H4 (cell line): ENCODE data around the gene SYAP1. TPM values are rescaled to one million over a fixed set of nuclear protein-coding genes. Genes with fewer than 3 reads are reported as not detected.
"Not testable (repeated sequence)": the region's sequence is repeated elsewhere in the genome, so short reads cannot be mapped to it uniquely, and the experiment has no call there.

Source experiments
- DNase-seq: peaks from one replicate; pipeline ENCODE4 v3.0.0-alpha.2; 2015; ENCODE audit warnings: low spot score
- total RNA-seq: library from RNA; depleted of rRNA; stranded (reverse); fragments of >200 nt; shearing (Covaris generic); gene quantifications from 2 replicates; pipeline ENCODE4 v1.2.3, GENCODE V29; 2014; rRNA removed

The SYAP1 gene, protein sequence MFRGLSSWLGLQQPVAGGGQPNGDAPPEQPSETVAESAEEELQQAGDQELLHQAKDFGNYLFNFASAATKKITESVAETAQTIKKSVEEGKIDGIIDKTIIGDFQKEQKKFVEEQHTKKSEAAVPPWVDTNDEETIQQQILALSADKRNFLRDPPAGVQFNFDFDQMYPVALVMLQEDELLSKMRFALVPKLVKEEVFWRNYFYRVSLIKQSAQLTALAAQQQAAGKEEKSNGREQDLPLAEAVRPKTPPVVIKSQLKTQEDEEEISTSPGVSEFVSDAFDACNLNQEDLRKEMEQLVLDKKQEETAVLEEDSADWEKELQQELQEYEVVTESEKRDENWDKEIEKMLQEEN
- total RNA-seq, result 17.0 and 21.3 TPM in 2 replicates

DNA sequence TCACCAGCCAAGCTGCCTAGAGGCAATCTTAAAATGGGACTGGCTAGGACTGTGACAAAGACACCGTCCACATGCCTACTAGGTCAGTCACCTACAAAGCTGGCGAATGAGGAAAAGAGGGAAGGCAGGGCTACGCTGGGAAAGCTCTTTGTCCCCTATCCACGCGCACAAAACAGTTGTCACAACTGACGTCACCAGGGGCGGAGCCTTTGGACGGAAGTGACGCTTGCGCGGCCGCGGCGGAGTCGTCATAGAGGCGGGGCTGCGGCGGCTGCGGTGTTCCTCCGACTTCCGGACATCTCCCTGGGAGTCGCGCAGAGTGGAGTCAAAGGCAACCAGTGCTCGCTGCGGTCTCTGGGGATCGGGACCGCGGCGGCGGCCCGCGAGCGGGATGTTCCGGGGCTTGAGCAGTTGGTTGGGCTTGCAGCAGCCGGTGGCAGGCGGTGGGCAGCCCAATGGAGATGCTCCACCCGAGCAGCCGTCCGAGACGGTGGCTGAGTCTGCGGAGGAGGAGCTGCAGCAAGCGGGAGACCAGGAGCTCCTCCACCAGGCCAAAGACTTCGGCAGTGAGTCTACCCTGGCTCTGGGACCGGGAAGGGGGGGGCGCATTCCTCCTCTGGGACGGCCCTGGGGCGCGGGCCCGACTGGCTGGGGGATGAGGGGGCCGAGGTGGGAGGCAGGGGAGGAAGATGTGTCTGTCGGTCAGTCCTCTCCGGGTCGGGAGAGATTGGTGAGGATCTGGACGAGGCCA lies at the start of gene SYAP1:
SYAP1 (plus strand) TSS at position 279 of the 751 bp plus-strand sequence; CDS start at position 392, 113 bp downstream.
- DNase-seq, result peak; percentile 95

DNA sequence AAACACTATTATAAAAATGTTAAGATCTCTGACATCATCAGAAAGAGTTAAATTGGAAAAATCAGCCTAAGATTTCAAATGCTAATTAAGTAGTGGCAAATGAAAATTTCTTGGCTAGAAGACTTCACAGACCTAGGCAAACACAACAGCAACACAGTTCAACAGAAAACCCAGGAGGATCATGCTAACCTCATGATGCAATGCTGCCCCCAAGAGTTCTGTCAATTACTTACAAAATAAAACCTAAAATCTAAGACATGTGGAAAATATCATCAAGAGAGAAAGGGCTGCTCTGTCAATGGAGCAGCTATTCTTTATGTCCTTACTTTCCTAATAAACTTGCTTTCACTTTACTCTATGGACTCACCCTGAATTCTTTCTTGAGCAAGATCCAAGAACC lies 48.4 kb upstream of the SYAP1 start:
- peak; percentile 28 for DNase-seq

DNA sequence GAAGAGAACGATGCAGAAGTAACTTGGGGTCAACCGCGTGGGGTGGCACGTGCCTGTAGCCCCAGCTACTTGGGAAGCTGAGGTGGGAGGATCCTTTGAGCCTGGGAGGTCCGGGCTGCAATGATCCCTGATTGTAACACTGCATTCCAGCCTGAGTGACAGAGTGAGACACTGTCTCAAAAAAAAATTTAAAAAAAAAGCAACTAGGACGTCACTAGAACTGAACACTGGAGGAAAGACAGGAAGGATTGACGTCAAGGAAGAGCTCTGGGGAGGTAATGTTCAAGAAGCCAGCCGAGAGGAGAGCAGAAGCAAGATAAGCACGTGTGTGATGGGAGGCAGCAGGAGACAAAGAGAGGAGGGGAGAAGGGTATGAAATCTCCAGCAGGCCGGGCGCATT lies 40.7 kb upstream of the SYAP1 start:
- no peak for DNase-seq

DNA sequence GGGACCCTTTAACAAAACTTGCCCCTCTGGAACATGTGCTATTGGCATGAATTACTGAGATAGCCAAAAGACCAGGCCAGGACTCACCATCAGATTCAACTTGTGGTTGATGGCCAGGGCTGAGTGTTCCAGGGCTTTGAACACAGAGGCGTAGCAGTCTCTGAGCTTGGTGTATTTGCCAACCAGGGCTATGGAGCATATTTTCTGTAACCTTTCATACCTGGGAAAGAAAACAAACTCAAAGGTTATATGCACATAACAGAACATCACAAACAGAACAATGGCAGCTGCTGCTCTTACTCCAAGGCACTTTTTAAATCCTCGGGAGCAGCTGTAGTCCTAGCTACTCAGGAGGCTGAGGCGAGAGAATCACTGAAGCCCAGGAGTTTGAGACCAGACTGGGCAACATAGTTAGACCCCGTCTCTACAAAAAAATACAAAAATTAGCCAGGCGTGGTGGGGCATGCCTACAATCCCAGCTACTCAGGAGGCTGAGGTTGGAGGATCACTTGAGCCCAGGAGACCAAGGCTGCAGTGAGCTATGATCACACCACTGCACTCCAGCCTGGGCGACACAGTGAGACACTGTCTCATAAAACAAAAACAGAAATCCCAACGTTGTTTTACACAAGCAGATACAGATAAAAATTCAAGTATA lies 36.3 kb upstream of the SYAP1 start:
- no peak for DNase-seq

DNA sequence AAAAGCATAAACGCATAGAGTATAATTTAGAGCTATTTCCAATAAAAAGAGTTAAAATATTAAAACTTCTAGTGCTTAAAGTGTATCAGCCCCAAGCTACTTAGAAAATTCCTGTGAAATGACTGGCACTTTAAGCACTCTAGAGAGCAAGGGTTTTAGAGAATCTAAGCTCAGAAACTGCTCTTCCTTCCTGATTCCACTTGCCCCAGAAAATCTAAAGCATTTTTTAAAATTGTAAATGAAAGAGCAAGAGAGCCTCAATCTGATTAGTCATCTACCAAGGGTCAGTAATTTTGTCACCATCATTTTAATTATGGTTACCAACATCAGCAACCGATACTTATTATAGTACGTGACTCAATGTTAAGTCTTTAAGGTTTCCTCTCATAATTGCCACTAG lies 31.9 kb upstream of the SYAP1 start:
- DNase-seq, result no peak

DNA sequence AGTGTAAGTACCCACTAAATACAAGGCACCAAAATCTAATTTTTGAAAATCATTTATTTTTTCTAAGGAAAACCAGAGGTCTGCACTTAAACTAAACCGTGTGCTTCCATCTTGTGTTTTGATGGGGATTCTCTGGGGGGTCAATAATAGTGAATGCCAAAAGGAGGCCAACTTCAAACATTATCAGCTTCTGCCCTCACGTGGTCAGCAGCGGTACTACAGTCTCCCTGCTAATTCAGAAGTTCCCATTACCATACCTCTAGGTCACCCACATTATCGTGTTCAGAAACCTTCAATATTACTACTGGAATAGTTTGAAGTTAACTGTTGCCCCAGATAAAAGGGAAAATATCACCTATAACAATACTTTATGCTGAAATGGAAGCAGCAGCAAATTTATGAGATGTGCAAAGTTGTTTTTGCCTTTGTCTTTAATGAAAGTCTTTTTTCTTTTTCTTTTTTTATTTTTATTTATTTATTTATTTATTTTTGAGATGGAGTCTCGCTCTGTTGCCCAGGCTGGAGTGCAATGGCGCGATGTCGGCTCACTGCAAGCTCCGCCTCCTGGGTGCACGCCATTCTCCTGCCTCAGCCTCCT lies 24.2 kb upstream of the SYAP1 start:
- DNase-seq, result peak; percentile 27

DNA sequence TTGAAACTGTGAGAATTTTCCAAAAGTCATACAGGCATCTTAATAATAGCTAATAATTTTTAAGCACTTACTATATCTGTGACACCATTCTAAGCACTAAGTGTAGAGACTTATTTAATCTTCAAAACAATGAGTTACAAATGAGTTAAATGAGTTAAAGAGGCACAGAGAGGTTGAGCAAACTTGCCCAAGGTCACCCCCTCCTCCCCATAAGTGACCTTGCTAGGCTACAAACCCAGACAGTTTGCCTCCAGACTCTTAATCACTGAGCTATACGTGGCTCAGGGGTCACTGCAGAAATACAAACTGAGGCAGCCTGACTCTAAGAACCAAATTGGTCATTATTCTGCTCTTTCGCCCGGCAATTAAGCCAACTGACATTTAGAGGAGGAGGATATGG lies 22.5 kb upstream of the SYAP1 start:
- DNase-seq, result no peak

DNA sequence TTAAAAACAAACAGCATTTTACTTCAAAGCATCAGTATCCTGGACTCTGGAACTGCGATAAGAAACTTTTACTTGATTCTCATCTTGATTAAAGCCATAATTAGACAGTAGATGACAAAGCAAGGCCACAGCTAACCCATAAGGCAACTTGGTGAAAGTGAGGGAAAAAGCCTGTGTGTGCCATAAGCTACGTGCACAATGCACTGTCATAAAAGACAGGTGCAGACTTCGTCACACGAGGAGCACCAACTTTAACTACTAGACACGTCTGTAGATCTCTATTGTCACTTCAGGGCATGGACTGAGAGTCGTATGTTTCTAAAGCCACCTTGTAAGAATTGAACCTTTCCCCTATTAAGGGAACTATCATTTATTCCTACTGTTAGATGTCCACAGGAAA lies 20.0 kb upstream of the SYAP1 start:
- no peak for DNase-seq

DNA sequence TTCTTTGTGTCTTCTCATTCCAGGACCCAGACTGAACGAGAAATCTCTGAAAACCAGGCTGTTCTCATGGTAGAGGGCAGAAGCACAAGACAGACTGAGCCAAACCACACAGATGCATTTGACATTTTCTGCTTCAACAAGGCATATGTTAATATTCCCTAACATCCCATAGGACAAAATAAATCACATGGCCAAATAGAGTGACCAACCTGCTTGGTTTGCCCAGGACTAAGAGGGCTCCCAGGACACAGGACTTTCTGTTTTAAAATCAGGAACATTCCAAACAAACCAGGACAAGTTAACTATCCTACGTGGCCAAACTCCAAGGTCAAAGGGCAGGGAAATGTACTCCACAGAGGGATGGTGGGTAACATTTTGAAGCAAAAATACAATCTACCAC lies 18.7 kb upstream of the SYAP1 start:
- DNase-seq, result no peak

DNA sequence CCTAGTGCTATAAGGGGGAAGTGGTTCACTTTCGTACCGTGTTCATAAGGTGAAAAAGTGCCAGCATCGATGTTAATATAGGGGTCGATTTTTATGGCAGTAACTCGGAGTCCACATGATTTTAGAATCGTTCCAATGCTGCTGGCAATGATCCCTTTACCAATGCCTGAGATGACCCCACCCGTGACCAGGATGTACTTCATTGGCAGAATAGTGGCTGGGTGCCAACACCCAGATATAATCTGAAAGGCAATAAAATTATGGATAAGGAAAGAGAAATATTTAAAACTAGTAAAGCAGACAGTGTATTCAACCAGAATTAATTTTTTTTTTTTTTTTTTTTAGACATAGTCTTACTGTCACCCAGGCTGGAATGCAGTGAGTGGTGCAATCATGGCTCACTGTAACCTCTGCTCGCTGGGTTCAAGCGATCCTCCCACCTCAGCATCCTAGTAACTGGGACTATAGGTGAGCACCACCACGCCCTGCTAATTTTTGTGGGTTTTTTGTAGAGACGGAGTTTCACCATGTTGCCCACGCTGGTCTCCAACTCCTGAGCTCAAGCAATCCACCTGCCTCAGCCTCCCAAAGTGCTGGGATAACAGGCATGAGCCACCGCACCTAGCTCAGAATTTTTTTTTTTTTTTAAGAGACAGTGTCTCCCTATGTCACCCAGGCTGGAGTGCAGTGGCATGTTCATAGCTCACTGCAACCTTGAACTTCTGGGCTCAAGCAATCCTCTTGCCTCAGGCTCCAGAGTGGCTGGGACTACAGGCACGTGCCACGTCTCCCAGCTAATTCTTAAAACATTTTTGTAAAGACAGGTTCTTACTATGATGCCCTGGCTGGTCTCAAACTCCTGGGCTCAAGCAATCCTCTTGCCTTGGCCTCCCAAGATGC lies 16.5 kb upstream of the SYAP1 start:
- no peak for DNase-seq

DNA sequence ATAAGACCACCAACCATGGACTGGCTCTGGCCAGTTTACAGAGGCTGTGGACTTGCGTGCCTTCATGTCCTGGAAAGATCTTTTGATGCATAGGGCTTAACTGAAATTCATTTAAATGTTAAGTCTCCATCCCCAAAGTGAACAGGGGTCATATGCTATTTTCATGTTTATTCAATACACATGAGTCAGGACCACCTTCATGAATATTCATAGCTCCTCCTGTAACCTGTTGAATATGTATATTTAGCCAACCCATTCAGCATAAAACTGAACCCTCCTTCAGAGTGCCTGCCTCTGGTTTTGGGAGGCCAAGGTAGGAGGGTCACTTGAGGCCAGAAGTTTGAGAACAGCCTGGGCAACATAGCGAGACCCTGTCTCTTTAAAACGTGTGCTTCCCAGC lies 14.0 kb upstream of the SYAP1 start:
- DNase-seq, result no peak

DNA sequence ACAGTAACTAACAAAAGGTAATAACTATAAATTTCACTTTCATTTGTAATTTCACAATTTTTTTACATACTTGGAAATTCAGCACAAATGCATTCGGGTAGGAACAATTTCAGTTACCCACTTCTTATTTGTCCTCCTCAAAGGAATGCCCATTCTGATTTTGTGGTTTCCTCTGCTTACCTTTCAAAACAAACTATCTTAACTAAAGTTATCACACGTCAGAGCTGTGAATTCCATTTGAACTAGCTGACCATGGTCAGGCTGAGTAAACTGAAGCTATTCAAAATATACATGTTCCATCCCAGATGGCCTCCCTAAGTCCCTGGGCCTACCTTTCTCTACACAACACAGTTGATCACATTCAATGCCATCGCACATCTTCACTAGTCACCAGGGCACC lies 11.4 kb upstream of the SYAP1 start:
- no peak for DNase-seq

DNA sequence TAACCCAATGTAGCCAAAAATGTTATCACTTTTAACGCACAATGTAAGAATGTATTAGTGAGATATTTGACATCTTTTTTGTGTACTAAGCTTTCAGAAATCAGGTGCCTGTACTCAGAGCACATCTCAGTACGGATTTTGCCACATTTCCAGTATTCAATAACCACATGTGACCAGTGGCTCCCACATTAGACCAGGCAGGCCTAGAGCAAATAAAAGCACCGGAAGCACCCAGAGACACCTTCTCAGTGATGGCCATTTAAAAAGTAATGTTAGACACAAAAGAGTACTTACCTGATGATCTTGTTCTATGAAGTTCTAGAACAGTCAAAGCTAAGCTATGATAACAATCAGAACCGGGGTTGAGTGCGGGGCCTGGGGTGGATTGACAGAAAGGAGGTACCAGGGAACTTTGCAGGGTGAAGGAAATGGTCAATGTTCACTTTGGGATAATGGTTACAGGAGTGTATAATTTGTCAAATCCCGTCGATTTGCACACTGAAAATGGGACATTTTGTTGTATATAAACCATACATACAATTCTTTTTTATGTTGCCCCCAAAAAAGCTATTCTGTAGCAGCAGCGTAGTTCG lies 8.1 kb upstream of the SYAP1 start:
- no peak for DNase-seq

DNA sequence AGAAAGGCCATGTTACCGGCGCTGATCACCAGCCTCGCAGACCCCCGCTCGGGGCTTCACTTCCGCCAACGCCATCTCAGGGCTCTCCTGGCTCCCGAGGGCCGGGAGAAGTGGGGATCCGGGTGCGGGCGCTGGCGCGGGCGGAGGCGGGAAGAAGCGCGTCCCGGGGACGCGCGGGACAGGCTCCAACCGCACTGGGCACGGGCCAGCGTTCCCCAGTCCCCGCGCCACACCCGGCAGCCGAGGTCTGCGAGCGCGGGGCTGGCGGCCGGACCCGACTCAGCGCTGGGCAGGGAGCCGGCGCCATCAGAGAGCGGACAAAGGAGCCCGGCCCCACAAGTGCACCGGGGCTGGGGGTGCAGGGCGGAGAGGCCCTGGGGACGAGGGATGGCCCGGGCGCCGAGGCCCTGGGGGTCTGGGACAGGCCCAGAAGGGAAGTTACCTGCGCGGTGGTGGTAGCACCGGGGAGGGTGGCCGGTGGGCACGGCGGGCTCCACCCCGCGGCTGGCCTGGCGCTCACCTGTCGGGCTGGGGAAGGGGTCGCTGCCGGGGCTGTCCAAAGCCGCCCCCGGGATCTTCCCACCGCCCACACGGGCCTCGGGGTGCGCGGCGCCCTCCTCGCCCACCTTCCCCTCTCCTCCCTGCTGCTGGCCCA lies 7.4 kb upstream of the SYAP1 start:
- DNase-seq, result no peak

DNA sequence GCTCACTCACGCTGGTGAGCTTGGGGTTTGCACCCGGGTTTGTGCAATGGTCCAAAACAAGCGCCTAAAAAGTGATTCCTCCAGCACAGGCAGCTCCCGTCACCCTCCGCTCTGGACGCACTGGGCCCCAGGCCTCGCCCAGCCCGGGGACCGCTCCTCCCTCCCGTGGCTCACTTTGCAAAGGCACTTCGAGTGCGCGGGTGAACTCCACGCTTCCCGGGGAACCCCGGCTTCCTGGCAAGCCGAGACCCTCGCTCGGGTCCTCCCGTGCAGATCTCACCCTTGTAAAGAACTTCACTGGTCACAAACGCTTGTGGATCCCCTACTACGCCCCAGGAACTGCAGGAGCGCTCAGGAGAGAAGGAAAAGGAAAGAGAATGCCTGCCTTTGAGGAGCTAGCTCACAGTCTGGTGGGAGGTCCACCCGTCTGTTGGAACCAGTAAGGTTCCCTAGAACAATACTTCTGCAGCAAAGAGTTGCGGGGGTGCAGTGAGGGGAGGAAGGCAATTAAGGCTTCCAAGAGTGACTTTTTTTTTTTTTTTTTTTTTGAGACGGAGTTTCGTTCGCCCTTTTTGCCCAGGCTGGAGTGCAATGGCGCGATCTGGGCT lies 6.8 kb upstream of the SYAP1 start, which contains the start of gene CTPS2:
CTPS2 (minus strand) TSS at position 122 of the 608 bp plus-strand sequence. CDS start 9,767 bp downstream, outside the sequence.
- peak; percentile 11 for DNase-seq

DNA sequence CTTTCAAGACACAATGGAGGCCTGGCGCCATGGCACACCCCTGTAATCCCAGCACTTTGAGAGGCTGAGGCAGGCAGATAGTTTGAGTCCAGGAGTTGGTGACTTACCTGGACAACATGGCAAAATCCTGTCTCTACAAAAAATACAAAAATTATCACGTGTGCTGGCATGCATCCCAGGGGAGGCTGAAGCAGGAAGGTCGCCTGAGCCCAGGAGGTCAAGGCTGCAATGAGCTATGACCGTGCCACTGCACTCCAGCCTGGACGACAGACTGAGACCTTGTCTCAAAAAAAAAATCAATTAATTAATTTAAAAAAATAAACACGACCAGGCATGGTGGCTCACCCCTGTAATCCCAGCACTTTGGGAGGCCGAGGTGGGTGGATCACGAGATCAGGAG lies 4.9 kb upstream of the SYAP1 start:
- DNase-seq, result no peak

DNA sequence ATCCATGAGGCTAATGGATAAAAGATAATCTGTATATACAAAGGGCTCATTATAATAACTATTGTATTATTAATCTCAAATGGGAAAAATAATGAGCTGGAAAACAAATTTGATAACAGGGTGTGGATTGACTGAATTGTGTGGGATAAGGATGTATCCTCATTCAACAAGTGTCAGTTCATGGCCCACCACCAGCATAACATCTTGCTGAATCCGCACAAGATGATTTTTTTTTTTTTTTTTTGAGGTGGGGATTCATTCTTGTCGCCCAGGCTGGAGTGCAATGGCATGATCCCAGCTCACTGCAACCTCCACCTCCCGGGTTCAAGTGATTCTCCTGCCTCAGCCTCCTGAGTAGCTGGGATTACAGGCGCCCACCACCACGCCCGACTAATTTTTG lies 3.8 kb upstream of the SYAP1 start:
- DNase-seq, result not testable (repeated sequence)

DNA sequence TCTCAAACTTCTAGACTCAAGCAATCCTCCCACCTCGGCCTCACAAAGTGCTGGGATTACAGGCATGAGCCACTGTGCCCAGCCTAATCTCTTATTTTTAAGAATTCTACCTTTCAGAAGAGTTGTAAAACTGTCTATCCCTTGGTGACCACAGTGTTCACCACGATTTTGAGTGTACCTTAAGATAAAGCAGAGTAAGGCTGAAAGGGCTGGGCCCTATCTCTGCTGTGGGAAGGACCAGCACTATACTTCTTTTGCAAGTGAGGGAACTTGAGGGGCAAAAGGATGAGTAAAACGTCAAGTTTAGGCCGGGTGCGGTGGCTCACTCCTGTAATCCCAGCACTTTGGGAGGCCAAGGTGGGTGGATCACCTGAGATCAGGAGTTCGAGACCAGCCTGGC lies 3.0 kb upstream of the SYAP1 start:
- not testable (repeated sequence) for DNase-seq

DNA sequence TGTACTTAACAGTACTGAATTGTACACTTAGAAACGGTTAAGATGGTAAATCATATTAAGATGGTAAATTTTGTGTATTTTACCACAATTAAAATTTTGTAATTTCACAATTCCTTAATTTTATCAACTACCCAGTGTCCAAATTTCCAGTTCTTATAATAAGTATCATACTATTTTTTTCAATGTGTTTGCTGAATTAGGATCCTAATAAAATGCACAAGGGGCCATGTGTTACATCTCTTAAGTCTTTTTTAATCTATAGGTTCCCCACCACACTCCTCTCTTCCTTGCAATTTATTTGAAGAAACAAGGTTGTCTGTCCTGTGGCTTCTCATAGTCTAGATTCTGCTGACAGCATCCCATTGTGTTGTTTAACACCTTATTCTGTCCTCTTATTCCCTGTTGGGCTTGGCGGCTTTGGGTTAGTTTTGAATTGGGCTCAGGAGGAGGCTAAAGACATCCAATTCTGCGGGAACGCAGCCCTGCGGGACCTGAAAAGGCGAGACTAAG lies 533 bp upstream of the SYAP1 start:
- no peak for DNase-seq

DNA sequence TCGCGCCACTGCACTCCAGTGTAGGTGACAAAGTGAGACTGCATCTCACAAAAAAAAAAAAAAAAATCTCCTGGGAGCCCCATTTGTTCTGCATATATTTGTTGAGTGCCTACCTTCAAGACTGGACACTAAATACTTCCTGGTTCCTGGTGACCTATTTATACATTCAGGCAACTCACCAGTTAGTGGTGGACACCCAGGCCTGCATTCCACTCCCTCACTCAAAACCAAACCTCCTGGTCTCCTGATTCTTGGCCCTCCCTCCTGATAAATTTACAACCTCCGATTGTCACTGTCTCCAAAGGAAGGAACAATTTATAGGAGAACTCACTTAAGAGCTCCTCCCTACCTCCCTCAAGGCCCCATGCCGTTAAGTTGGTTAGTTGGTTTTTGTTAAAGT lies 3.1 kb downstream of the SYAP1 start:
- DNase-seq, result no peak
